Astrocyte (in vitro differentiated cells and primary cell): Measurements from ENCODE around the gene DNAAF5.

Experiments
- CTCF ChIP-seq: IDR thresholded peaks from 2 replicates; pipeline ENCODE4 v1.5.1; 2011; ENCODE audit warnings: low read depth, mild to moderate bottlenecking, inconsistent platforms, low read length, moderate library complexity; ENCODE audit not compliant: insufficient read depth
- EZH2 ChIP-seq: IDR thresholded peaks from 2 replicates; pipeline ENCODE4 v1.6.1; 2012; ENCODE audit warnings: mild to moderate bottlenecking, low read length, inconsistent platforms; ENCODE audit not compliant: insufficient read depth

DNA sequence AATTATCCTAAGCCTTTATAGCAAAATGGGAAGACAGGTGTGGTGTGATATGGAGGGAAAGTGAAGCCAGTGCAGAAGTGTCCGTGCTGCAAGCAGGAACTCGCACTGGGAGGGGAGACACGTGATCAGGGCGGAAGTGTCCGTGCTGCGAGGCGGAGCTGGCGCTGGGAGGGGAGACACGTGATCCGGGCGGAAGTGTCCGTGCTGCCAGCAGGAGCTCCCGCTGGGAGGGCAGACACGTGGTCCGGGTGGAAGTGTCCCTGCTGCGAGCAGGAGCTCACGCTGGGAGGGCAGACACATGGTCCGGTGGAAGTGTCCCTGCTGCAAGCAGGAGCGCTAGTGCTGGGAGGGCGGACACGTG, 41.1 kb downstream of the DNAAF5 start:
- TF ChIP-seq CTCF, result no peak
- no peak for TF ChIP-seq EZH2
